Measurements from ENCODE around the gene PCDHGB2. TPM values are rescaled to one million over a fixed set of nuclear protein-coding genes. Genes with fewer than 3 reads are reported as not detected.

The PCDHGB2 gene
- total and polyA plus RNA-seq, 2 experiments from 2014 or later: 0.33 TPM; not detected in 1

GRCh38 chr5:141382469-141383294 is 22.9 kb downstream of the PCDHGB2 start, which contains the start of gene PCDHGA7:
Gene PCDHGA7, plus strand, starts transcription at chr5:141382742. Its CDS starts 158 bp downstream, at chr5:141382900.
- H3K27me3 ChIP-seq: no peaks in the 10 kb centered on the region
- no peak for TF ChIP-seq EZH2phosphoT487 (IDR thresholded peaks at IDR 0.05; ENCODE audit: low read depth, severe bottlenecking, unreplicated experiment)
- no peak for TF ChIP-seq EZH2 (IDR thresholded peaks at IDR 0.05; ENCODE audit: borderline replicate concordance)
- TF ChIP-seq, protein P1, sequence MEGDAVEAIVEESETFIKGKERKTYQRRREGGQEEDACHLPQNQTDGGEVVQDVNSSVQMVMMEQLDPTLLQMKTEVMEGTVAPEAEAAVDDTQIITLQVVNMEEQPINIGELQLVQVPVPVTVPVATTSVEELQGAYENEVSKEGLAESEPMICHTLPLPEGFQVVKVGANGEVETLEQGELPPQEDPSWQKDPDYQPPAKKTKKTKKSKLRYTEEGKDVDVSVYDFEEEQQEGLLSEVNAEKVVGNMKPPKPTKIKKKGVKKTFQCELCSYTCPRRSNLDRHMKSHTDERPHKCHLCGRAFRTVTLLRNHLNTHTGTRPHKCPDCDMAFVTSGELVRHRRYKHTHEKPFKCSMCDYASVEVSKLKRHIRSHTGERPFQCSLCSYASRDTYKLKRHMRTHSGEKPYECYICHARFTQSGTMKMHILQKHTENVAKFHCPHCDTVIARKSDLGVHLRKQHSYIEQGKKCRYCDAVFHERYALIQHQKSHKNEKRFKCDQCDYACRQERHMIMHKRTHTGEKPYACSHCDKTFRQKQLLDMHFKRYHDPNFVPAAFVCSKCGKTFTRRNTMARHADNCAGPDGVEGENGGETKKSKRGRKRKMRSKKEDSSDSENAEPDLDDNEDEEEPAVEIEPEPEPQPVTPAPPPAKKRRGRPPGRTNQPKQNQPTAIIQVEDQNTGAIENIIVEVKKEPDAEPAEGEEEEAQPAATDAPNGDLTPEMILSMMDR (IDR thresholded peaks at IDR 0.05; ENCODE audit: poor library complexity): no peak
- H3K4me1 ChIP-seq (ENCODE audit: insufficient read depth): no peaks in the 10 kb centered on the region
- H2AFZ ChIP-seq: no peak within 1 kb of the TSS
- WGBS (ENCODE audit: low lambda C conversion rate, missing lambda C conversion rate): 95% methylated on average over 37 of the region's 37 CpGs
- H4K20me1 ChIP-seq (ENCODE audit: insufficient read depth, poor library complexity, severe bottlenecking): no peaks in the 10 kb centered on the region
- H3K4me3 ChIP-seq: no peak within 1 kb of the TSS
- H3K36me3 ChIP-seq (replicated peaks; ENCODE audit: insufficient read depth, low read depth): no peaks in the 10 kb centered on the region
- no peaks in the 10 kb centered on the region for H3K9me3 ChIP-seq (ENCODE audit: low read depth)
- DNase-seq (ENCODE audit: low spot score): no peak
- H3K79me2 ChIP-seq: no peaks in the 10 kb centered on the region
- H3K27ac ChIP-seq: no peak within 1 kb of the TSS
- H3K4me2 ChIP-seq: no peak within 1 kb of the TSS
- H3K9me2 ChIP-seq (replicated peaks; ENCODE audit: insufficient read depth): no peaks in the 10 kb centered on the region

GRCh38 chr5:141383345-141383744 is 23.6 kb downstream of the PCDHGB2 start:
- Histone ChIP-seq H3K27ac (no peak overlapping the region), H3K4me2 (no peak overlapping the region), H3K9me2 (replicated peaks; ENCODE audit: insufficient read depth) (no peaks in the 10 kb centered on the region), H3K36me3 (replicated peaks; ENCODE audit: insufficient read depth, low read depth) (no peaks in the 10 kb centered on the region), H3K27me3 (no peaks in the 10 kb centered on the region), H4K20me1 (ENCODE audit: insufficient read depth, poor library complexity, severe bottlenecking) (no peaks in the 10 kb centered on the region), H3K4me3 (no peak overlapping the region), H2AFZ (no peak overlapping the region), H3K79me2 (no peaks in the 10 kb centered on the region), H3K4me1 (ENCODE audit: insufficient read depth) (no peaks in the 10 kb centered on the region), H3K9me3 (ENCODE audit: low read depth) (peaks cover 1% of the 10 kb centered on the region)
- WGBS (ENCODE audit: low lambda C conversion rate, missing lambda C conversion rate): 96% methylated on average over 21 of the region's 21 CpGs
- DNase-seq (ENCODE audit: low spot score): no peak
- TF ChIP-seq, protein P1 (IDR thresholded peaks at IDR 0.05; ENCODE audit: poor library complexity): no peak
- TF ChIP-seq EZH2 (IDR thresholded peaks at IDR 0.05; ENCODE audit: borderline replicate concordance): no peak

DNA sequence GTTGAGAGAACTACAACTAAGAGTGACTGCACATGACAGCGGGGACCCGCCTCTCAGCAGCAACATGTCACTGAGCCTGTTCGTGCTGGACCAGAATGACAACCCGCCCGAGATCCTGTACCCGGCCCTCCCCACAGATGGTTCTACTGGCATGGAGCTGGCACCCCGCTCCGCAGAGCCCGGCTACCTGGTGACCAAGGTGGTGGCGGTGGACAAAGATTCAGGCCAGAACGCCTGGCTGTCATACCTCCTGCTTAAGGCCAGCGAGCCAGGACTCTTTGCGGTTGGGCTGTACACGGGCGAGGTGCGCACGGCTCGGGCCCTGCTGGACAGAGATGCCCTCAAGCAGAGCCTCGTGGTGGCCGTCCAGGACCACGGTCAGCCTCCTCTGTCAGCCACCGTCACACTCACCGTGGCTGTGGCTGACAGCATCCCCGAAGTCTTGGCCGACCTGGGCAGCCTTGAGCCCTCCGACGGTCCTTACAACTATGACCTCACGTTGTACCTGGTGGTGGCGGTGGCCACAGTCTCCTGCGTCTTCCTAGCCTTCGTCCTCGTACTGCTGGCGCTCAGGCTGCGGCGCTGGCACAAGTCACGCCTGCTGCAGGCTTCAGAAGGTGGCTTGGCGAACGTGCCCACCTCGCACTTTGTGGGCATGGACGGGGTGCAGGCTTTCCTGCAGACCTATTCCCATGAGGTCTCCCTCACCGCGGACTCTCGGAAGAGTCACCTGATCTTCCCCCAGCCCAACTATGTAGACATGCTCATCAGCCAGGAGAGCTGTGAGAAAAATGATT is 24.9 kb downstream of the PCDHGB2 start:
- H3K36me3 ChIP-seq (replicated peaks; ENCODE audit: insufficient read depth, low read depth): no peaks in the 10 kb centered on the region
- H3K79me2 ChIP-seq: no peaks in the 10 kb centered on the region
- H4K20me1 ChIP-seq (ENCODE audit: insufficient read depth, poor library complexity, severe bottlenecking): no peaks in the 10 kb centered on the region
- H3K27me3 ChIP-seq: no peaks in the 10 kb centered on the region
- WGBS (ENCODE audit: low lambda C conversion rate, missing lambda C conversion rate): 94% methylated on average over 40 of the region's 43 CpGs
- no peak overlapping the region for H3K4me2 ChIP-seq
- H3K4me1 ChIP-seq (ENCODE audit: insufficient read depth): no peaks in the 10 kb centered on the region
- DNase-seq (ENCODE audit: low spot score): no peak
- H3K9me2 ChIP-seq (replicated peaks; ENCODE audit: insufficient read depth): no peaks in the 10 kb centered on the region
- no peak for TF ChIP-seq EZH2phosphoT487 (IDR thresholded peaks at IDR 0.05; ENCODE audit: low read depth, severe bottlenecking, unreplicated experiment)
- TF ChIP-seq EZH2 (IDR thresholded peaks at IDR 0.05; ENCODE audit: borderline replicate concordance): no peak
- TF ChIP-seq, protein P1 (IDR thresholded peaks at IDR 0.05; ENCODE audit: poor library complexity): no peak
- no peak overlapping the region for H2AFZ ChIP-seq
- H3K27ac ChIP-seq: no peak overlapping the region
- peaks cover 12% of the 10 kb centered on the region for H3K9me3 ChIP-seq (ENCODE audit: low read depth)
- H3K4me3 ChIP-seq: no peak overlapping the region

Measured in hepatocyte (in vitro differentiated cells).